NCI-H1930 (cell line): Measurements from ENCODE around the gene SYNE2.

Experiments used
- DNase-seq, 2 experiments: peaks; one replicate each; lab custom pipeline; 2025; lab: John Stamatoyannopoulos, UW

Gene SYNE2

GRCh38 chr14:64248689-64249088 is 395.9 kb downstream of the SYNE2 start:
- no peak for DNase-seq

GRCh38 chr14:64249363-64249762 is 396.6 kb downstream of the SYNE2 start:
- no peak for DNase-seq

GRCh38 chr14:64253672-64254071 is 400.9 kb downstream of the SYNE2 start:
- no peak for DNase-seq

- no peak for DNase-seq
Observed at GRCh38 chr14:64255756-64256155, 403.0 kb downstream of the SYNE2 start.

- DNase-seq = no peak
Observed at GRCh38 chr14:64260418-64260817, 407.6 kb downstream of the SYNE2 start.

GRCh38 chr14:64265222-64265621 is 412.4 kb downstream of the SYNE2 start:
- no peak for DNase-seq

- DNase-seq = no peak
Observed at GRCh38 chr14:64266239-64266638, 413.4 kb downstream of the SYNE2 start.

- DNase-seq = no peak
Observed at GRCh38 chr14:64272019-64272418, 419.2 kb downstream of the SYNE2 start.
